KMS-11 (cell line): ENCODE results near the gene ANO7.

Experiments used
- H2AFZ ChIP-seq: fragments of 200-600 bp; sonication (generic); 2 replicates; pipeline ENCODE4 v1.6.1; 2016; ENCODE audit warnings: antibody characterized with exemption, mixed run types, low read depth
- H3K27ac ChIP-seq: fragments of 200-600 bp; sonication (generic); 2 replicates; pipeline ENCODE4 v1.6.1; 2016; ENCODE audit warnings: mild to moderate bottlenecking, mixed run types
- H3K27me3 ChIP-seq: fragments of 200-600 bp; sonication (generic); 2 replicates; pipeline ENCODE4 v1.6.1; 2017; ENCODE audit warnings: mild to moderate bottlenecking, low read depth, mixed run types, moderate library complexity; ENCODE audit not compliant: insufficient read depth
- H3K36me3 ChIP-seq: fragments of 200-600 bp; sonication (generic); 2 replicates; pipeline ENCODE4 v1.6.1; 2017; ENCODE audit warnings: mild to moderate bottlenecking, mixed run types; ENCODE audit not compliant: insufficient read depth
- H3K4me1 ChIP-seq: fragments of 200-600 bp; sonication (generic); 2 replicates; pipeline ENCODE4 v1.6.1; 2016; ENCODE audit warnings: mild to moderate bottlenecking, low read depth, mixed run types; ENCODE audit not compliant: poor library complexity, severe bottlenecking
- H3K4me2 ChIP-seq: fragments of 200-600 bp; sonication (generic); 2 replicates; pipeline ENCODE4 v1.7.0; 2016; ENCODE audit warnings: mild to moderate bottlenecking, mixed run types
- H3K4me3 ChIP-seq: fragments of 200-600 bp; sonication (generic); IDR thresholded peaks from 2 replicates; pipeline ENCODE4 v1.6.1; 2017; ENCODE audit warnings: low read depth, low read length, mixed read lengths; ENCODE audit not compliant: insufficient read depth
- H3K79me2 ChIP-seq: fragments of 200-600 bp; sonication (generic); 2 replicates; pipeline ENCODE4 v1.6.1; 2016; ENCODE audit warnings: low read depth, mixed run types; ENCODE audit not compliant: insufficient read depth
- H3K9ac ChIP-seq: fragments of 200-600 bp; sonication (generic); 2 replicates; pipeline ENCODE4 v1.6.1; 2016; ENCODE audit warnings: mild to moderate bottlenecking, mixed run types
- H4K20me1 ChIP-seq: fragments of 200-600 bp; sonication (generic); 2 replicates; pipeline ENCODE4 v1.6.1; 2016; ENCODE audit warnings: mild to moderate bottlenecking, mixed run types; ENCODE audit not compliant: insufficient read depth
- CTCF ChIP-seq: fragments of 200-600 bp; sonication (generic); conservative IDR thresholded peaks from 2 replicates; pipeline ENCODE4 v1.6.1; 2017; ENCODE audit warnings: low read depth, mild to moderate bottlenecking, antibody characterized with exemption, low read length, moderate library complexity, mixed read lengths

Gene ANO7

GRCh38 chr2:241187101-241187917 is 1.2 kb upstream of the ANO7 start:
- H3K27ac ChIP-seq: no peak overlapping the region
- no peaks in the 10 kb centered on the region for H3K36me3 ChIP-seq
- H3K4me1 ChIP-seq: no peaks in the 10 kb centered on the region
- H3K27me3 ChIP-seq: 0 out of 2 replicates have a peak, but pooled peaks cover 4% of the 10 kb centered on the region
- no peak overlapping the region for H3K4me3 ChIP-seq
- TF ChIP-seq CTCF: no peak
- H2AFZ ChIP-seq: no peak overlapping the region
- H3K9ac ChIP-seq: no peak overlapping the region
- H3K79me2 ChIP-seq: no peaks in the 10 kb centered on the region
- no peaks in the 10 kb centered on the region for H4K20me1 ChIP-seq
- no peak overlapping the region for H3K4me2 ChIP-seq

GRCh38 chr2:241187918-241188234 is 601 bp upstream of the ANO7 start:
- H3K27ac ChIP-seq: no peak overlapping the region
- no peak overlapping the region for H3K9ac ChIP-seq
- TF ChIP-seq CTCF: no peak

GRCh38 chr2:241189093-241189855 is 797 bp downstream of the ANO7 start:
- Histone ChIP-seq H3K27ac (no peak overlapping the region), H3K9ac (no peak overlapping the region), H4K20me1 (no peaks in the 10 kb centered on the region), H3K4me3 (no peak overlapping the region), H3K4me1 (no peaks in the 10 kb centered on the region), H3K79me2 (no peaks in the 10 kb centered on the region), H3K36me3 (no peaks in the 10 kb centered on the region), H2AFZ (no peak overlapping the region), H3K4me2 (no peak overlapping the region), H3K27me3 (0 out of 2 replicates have a peak, but pooled peaks cover 4% of the 10 kb centered on the region)
- no peak for TF ChIP-seq CTCF

More at GRCh38 chr2:241187918-241188234, 601 bp upstream of the ANO7 start:
- Histone ChIP-seq H4K20me1 (no peaks in the 10 kb centered on the region), H3K27me3 (0 out of 2 replicates have a peak, but pooled peaks cover 4% of the 10 kb centered on the region), H2AFZ (no peak overlapping the region), H3K79me2 (no peaks in the 10 kb centered on the region), H3K36me3 (no peaks in the 10 kb centered on the region), H3K4me1 (no peaks in the 10 kb centered on the region), H3K4me3 (no peak overlapping the region), H3K4me2 (no peak overlapping the region)

- H3K4me1 ChIP-seq: no peaks in the 10 kb centered on the region
- 0 out of 2 replicates have a peak, but pooled peaks cover 4% of the 10 kb centered on the region for H3K27me3 ChIP-seq
- H3K79me2 ChIP-seq: no peaks in the 10 kb centered on the region
- no peak overlapping the region for H3K9ac ChIP-seq
- no peak overlapping the region for H3K4me3 ChIP-seq
- H4K20me1 ChIP-seq: no peaks in the 10 kb centered on the region
- no peak overlapping the region for H3K27ac ChIP-seq
- TF ChIP-seq CTCF: no peak
- no peak overlapping the region for H3K4me2 ChIP-seq
- no peak overlapping the region for H2AFZ ChIP-seq
- H3K36me3 ChIP-seq: no peaks in the 10 kb centered on the region
These were observed 1.4 kb downstream of the ANO7 start for GRCh38 chr2:241189856-241190201.
